Brain microvascular endothelial cell (primary cell): ENCODE results near the gene LRRK2.
"Not testable (repeated sequence)": the region's sequence is repeated elsewhere in the genome, so short reads cannot be mapped to it uniquely, and the experiment has no call there.

Experiments
- DNase-seq: peaks from one replicate; pipeline ENCODE4 v3.0.0-alpha.2; 2020
- H3K27ac ChIP-seq: fragments of 250-450 bp; sonication (Bioruptor Pico); 2 replicates; pipeline ENCODE4 v1.5.1; 2020; ENCODE audit warnings: mild to moderate bottlenecking, moderate library complexity
- H3K27me3 ChIP-seq: fragments of 250-450 bp; sonication (Bioruptor Pico); replicated peaks from 2 replicates; pipeline ENCODE4 v1.5.1; 2020; ENCODE audit warnings: mild to moderate bottlenecking
- H3K36me3 ChIP-seq: fragments of 250-450 bp; sonication (Bioruptor Pico); replicated peaks from 2 replicates; pipeline ENCODE4 v1.5.1; 2020; ENCODE audit warnings: mild to moderate bottlenecking
- H3K4me3 ChIP-seq: 2 replicates; pipeline ENCODE4 v1.5.1; 2011; ENCODE audit warnings: low read depth, mild to moderate bottlenecking, control low read depth, low read length, moderate library complexity
- CTCF ChIP-seq: IDR thresholded peaks from 2 replicates; pipeline ENCODE4 v1.5.1; 2011; ENCODE audit warnings: low read depth, mild to moderate bottlenecking, moderate library complexity, low read length, control low read depth, inconsistent platforms; ENCODE audit errors: missing control alignments
- in situ Hi-C: cut with HindIII; loops from 2 replicates; pipeline ENCODE4 v1.10.0; 2017; ENCODE audit warnings: low sequenced_read_pairs, low pct_ligation_motif_present

LRRK2 gene

GRCh38 chr12:40375076-40375475, 150.3 kb downstream of the LRRK2 start:
- Histone ChIP-seq H3K27ac (no peak overlapping the region), H3K4me3 (no peak overlapping the region), H3K36me3 (no peaks in the 10 kb centered on the region), H3K27me3 (no peaks in the 10 kb centered on the region)
- peak; percentile 24 for TF ChIP-seq CTCF
- DNase-seq = no peak
- in situ Hi-C loops = no loop called here

GRCh38 chr12:40376533-40377267, 151.9 kb downstream of the LRRK2 start:
- Histone ChIP-seq H3K27ac (no peak overlapping the region), H3K4me3 (no peak overlapping the region), H3K27me3 (no peaks in the 10 kb centered on the region), H3K36me3 (no peaks in the 10 kb centered on the region)
- DNase-seq = no peak
- in situ Hi-C loops = no loop called here
- TF ChIP-seq CTCF = no peak

- in situ Hi-C loops = no loop called here
- Histone ChIP-seq H3K27me3 (no peaks in the 10 kb centered on the region), H3K27ac (no peak overlapping the region), H3K4me3 (no peak overlapping the region), H3K36me3 (no peaks in the 10 kb centered on the region)
- TF ChIP-seq CTCF = no peak
- DNase-seq = no peak
Observed at GRCh38 chr12:40378691-40379090, 153.9 kb downstream of the LRRK2 start.

GRCh38 chr12:40382217-40382616, 157.4 kb downstream of the LRRK2 start:
- Histone ChIP-seq H3K27ac (no peak overlapping the region), H3K27me3 (no peaks in the 10 kb centered on the region), H3K36me3 (no peaks in the 10 kb centered on the region), H3K4me3 (no peak overlapping the region)
- DNase-seq = no peak
- TF ChIP-seq CTCF = no peak
- in situ Hi-C loops = no loop called here

- H3K27ac ChIP-seq, H3K27me3 ChIP-seq, in situ Hi-C loops, H3K36me3 ChIP-seq, H3K4me3 ChIP-seq, DNase-seq: not testable (repeated sequence)
Observed at GRCh38 chr12:40387279-40387678, 162.5 kb downstream of the LRRK2 start.

GRCh38 chr12:40390980-40391379, 166.2 kb downstream of the LRRK2 start:
- Histone ChIP-seq H3K36me3 (no peaks in the 10 kb centered on the region), H3K27ac (no peak overlapping the region), H3K27me3 (no peaks in the 10 kb centered on the region), H3K4me3 (no peak overlapping the region)
- DNase-seq = no peak
- no peak for TF ChIP-seq CTCF
- in situ Hi-C loops = no loop called here
